ENCODE measurements around the gene PHACTR3.

- TF ChIP-seq CTCF (IDR thresholded peaks at IDR 0.05; ENCODE audit: insufficient read depth, low read depth, low read length): no peak
- TF ChIP-seq EZH2 (IDR thresholded peaks at IDR 0.05; ENCODE audit: insufficient read depth, low read length): no peak
Observed at GRCh38 chr20:59668926-59669850, 64.8 kb downstream of the PHACTR3 start.

Data from astrocyte (in vitro differentiated cells and primary cell).